HG02970 (cell line): ENCODE results near the gene MAP4K1.
A peak's percentile ranks its signal among the peaks of the same experiment; 100 is the strongest.
"Not testable (repeated sequence)": the region's sequence is repeated elsewhere in the genome, so short reads cannot be mapped to it uniquely, and the experiment has no call there.

Experiments
- ATAC-seq: cut with Tn5 transposase; IDR thresholded peaks from one replicate; pipeline ENCODE4 v1.9.1; 2021; ENCODE audit warnings: mild to moderate bottlenecking, moderate library complexity, moderate number of reproducible peaks; ENCODE audit not compliant: unreplicated experiment, low FRiP score

The MAP4K1 gene

DNA sequence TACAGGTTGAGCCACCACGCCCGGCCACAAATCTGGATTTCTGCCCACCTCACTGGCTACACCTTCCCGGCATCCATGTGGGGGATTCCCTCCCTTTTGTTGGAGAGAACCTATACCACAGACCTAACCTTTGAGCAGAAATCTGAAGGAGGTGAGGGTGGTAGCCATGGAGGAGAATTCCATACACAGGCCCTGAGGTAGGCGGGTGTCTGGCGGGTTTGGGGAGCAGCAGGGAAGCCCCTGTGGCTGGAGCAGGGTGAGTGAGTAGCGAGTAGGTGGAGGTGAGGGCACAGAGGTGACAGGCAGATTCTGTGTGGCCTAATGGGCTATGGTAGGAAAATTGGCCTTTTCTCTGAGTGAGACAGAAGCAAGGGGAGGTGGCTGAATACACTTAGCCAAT, 11.8 kb upstream of the MAP4K1 start:
- ATAC-seq, result no peak

- no peak for ATAC-seq
Measured at GRCh38 chr19:38626401-38626800, 8.6 kb upstream of the MAP4K1 start.

DNA sequence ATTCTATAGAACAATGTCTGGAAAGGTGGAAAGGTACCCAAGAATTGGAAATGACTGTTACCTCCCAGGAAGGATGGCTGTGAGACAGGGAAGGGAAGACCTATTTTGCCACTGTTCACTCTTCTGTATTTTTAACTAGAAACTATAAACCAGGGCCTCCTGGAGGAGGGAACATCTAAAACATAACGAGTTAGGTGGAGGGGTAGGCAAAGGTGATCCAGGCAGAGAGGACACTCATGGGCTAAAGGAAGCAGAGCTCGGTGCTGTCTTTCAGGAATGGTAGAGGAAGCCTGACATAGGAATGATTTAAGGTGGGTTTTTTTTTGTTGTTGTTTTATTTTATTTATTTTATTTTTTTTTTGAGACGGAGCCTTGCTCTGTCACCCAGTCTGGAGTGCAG, 7.1 kb upstream of the MAP4K1 start:
- ATAC-seq, result no peak

GRCh38 chr19:38619361-38620174, 1.8 kb upstream of the MAP4K1 start:
- no peak for ATAC-seq

GRCh38 chr19:38618590-38619360, 1.0 kb upstream of the MAP4K1 start, which contains the start of gene EIF3K:
Gene EIF3K, plus strand, starts transcription at chr19:38619188. Its CDS starts 81 bp downstream, at chr19:38619269.
- ATAC-seq, result peak; percentile 62

- no peak for ATAC-seq
Measured at GRCh38 chr19:38617283-38617763, 430 bp downstream of the MAP4K1 start.

- no peak for ATAC-seq
Measured at GRCh38 chr19:38616265-38616664, 1.5 kb downstream of the MAP4K1 start.

DNA sequence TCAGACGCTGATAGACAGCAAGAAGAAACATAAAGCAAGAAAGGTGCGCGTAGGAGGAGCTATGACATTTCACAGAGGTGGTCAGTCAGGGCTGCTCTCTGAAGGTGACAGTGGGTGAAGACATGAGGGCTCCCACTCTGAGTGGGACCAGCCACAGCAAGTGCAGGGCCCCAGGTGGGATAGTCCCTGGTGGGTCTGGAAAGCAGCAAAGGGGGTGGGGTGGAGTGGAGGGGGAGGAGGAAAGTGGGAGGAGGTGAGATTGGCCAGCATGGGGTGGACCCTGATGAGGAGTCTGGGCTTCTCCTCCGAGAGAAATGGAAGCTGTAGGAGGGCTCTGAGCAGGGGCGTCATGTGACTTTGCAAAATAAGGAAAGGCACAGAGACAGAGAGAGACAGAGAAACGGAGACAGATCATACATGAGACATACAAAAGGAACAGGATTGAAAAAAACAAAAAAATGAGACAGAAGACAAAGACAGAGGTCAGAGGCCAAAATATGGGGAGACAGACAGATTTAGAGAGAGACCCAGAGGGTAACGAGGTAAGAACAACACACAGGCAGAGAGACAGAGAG, 2.7 kb downstream of the MAP4K1 start:
- ATAC-seq, result no peak

DNA sequence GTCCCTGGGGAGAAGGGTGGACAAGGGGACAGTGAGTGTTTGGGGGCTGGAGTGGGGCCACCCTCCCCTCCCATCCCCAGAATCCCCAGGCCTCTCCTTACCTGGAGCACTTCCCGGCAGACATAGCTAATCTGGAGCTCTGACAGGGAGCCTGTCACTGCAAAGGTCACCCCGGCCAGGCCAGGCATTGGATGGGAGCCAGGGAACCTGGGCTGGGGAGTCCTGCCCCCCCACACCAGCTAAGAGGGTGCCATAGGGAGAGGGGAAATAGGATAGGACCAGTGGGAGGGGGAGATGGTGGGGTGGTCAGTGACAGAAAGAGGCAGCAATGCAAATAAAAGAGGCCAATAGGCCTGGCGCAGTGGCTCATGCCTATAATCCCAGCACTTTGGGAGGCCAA, 3.5 kb downstream of the MAP4K1 start:
- ATAC-seq, result no peak

GRCh38 chr19:38606131-38606530, 11.6 kb downstream of the MAP4K1 start:
- no peak for ATAC-seq

GRCh38 chr19:38602856-38603255, 14.9 kb downstream of the MAP4K1 start:
- ATAC-seq, result not testable (repeated sequence)

- no peak for ATAC-seq
Measured at GRCh38 chr19:38599722-38600121, 18.0 kb downstream of the MAP4K1 start.

DNA sequence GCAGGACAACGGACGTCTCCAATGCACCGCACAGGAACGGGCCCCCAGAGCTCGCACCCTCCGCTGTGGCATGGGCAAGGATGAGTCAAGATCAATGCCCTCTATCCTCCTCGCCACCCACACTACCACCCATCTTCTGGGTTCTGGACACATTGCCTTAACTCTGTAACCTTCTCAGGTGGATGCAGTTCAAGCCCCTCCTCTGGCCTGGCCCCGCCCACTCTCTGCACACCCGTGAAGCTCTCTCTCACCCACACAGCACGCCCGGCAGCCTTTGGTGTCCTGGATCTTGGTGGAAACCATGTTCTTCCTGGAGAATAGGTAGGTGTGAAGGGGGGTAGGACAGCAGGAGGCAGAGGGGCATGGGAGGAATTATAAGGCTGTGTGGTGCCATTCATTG, 20.7 kb downstream of the MAP4K1 start:
- no peak for ATAC-seq

DNA sequence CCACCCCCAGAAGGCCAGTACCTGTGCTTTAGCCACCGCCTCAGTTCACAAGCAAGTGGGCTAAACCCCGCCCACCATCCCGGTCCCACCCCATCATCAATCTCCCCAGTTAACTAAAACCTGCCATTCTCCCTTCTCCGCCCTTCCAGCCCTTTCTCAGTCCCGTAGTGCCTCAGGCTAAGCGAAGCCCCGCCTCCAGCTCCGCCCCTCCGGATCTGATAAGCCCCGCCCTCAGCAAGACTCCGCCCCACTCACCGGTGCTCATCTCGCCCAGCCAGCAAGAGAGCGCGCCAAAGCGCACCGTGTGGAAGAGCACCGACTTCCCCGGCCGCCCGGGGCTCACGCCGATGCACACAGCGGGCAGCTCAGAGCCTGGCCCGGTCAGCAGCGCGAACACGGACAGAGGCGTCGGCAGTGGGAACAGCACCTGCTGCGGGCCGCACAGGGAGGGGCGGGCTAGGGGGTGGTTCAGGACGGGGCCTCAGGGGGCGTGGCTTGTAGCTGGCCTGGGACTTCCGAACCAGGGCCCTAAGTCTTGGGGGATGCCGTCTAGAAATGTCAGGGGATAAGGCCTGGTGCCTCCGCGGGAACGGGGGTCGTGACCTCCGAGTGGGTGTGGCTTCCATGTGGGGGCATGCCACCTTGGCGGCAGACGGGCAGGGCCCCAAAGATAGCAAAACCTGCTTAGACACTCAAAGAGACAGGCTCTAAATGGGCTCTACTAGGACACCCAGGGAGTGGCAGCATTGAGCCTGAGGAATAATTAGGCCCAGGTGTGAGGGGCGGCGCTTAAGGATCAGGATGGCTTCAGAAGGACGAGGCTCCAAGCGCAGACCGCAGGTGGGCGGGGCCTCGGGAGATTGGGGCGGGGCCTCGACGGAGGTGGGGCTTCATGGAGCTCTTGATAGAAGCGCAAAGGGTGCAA, 21.4 kb downstream of the MAP4K1 start:
- ATAC-seq, result no peak

GRCh38 chr19:38592940-38593339, 24.8 kb downstream of the MAP4K1 start:
- ATAC-seq, result no peak

DNA sequence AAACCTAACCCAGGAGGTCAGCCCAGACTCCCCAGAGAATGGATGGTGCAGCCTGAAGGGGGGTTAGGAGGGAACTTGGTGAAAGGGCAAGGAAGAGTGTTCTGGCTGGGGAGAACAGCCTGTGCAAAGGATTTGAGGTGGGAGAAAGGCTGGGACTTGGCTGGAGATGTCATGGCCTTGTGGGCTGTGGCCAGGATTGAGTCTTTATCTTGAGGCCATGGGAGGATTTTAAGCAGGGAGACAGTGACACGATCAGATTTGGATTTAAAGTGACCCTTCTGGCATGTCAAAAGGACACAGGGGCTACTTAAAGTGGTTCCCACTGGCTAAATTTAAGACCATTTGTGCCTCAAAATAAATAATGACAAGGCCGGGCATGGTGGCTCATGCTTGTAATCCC, 29.7 kb downstream of the MAP4K1 start:
- no peak for ATAC-seq

DNA sequence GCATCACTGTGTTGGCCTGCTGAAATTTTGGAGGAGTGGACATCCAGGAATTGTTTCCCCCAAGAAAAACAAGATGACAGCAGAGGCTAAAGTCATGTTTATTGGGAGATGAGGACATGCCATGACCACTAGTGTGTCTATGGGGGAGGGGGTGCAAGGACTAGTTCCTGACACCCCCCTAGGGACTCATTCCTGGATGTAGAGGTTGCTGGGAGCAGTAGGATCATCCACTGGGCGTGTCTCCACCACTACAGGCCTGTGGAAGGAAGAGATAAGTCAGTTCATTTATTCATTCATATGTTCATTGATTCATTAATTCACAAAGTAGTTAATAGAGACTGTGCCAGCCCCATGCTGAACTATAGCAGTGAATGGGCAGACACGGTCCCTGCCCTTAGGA, 30.2 kb downstream of the MAP4K1 start:
- ATAC-seq, result no peak

- no peak for ATAC-seq
Measured at GRCh38 chr19:38583985-38584305, 33.8 kb downstream of the MAP4K1 start.

DNA sequence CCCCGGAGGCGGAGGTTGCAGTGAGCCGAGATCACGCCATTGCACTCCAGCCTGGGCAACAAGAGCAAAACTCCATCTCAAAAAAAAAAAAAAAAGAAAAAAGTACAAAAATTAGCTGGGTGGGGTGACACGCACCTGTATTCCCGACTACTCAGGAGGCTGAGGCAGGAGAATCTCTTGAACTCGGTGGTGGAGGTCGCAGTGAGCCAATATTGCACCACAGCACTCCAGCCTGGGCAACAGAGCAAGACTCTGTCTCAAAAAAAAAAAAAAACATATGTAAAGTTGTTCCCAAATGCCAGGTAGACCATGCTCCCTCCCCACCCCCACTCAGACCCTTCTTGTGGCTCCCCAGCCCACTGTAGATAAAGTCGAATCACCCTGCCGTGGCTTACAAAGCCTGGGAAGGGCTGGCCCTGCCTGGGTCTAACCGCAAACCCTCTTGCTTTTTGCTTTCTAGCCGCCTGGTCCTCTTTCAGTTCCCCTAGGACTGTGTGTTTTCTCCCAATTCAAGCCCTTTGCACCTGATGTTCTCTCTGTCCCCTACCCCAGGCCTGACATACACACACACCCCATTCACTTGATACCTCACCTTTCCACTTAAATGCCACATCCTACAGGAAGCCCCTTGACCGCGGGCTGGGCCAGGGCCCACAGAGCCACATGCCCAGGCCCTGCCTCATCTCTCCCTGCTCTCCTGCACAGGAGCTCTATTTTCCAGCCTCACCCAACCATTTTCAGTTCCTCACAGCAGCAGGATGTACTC, 34.4 kb downstream of the MAP4K1 start:
- no peak for ATAC-seq

- no peak for ATAC-seq
Measured at GRCh38 chr19:38580080-38580479, 37.7 kb downstream of the MAP4K1 start.
